H1 (cell line): ENCODE data around the gene ARHGEF40. TPM values are rescaled to one million over a fixed set of nuclear protein-coding genes. Genes with fewer than 3 reads are reported as not detected.

Experiments used
- CTCF ChIA-PET: fragments of 300-600 bp; sonication (Branson Sonifier 250); formaldehyde crosslinking; loops from one replicate; lab custom pipeline; 2021; ENCODE audit not compliant: partially characterized antibody; lab: Charles Lee
- POLR2A ChIA-PET: fragments of 300-600 bp; sonication (Branson Sonifier 250); formaldehyde crosslinking; loops from one replicate; lab custom pipeline; 2021; ENCODE audit warnings: inconsistent platforms; ENCODE audit not compliant: partially characterized antibody; lab: Charles Lee
- DNase-seq, 2 experiments: peaks; one replicate each; pipeline versions ENCODE4 v3.0.0 to v3.0.0-alpha.2; 2010 to 2022; ENCODE audit warnings: low spot score in 2 of 2, low read depth in 1 of 2, mixed read lengths in 1 of 2
- FAIRE-seq: peaks from 2 replicates; lab custom pipeline; 2011; peaks lifted over from hg19 to GRCh38; lab: Jason Lieb, UNC
- H2AFZ ChIP-seq: 2 replicates; pipeline ENCODE4 v1.8.1; 2012; ENCODE audit warnings: low read length, inconsistent platforms
- H2AK5ac ChIP-seq: 2 replicates; pipeline ENCODE4 v1.6.1; 2013; ENCODE audit warnings: low read depth, low read length
- H2BK120ac ChIP-seq: replicated peaks from 2 replicates; pipeline ENCODE3; 2013; ENCODE audit warnings: low read depth, low read length, inconsistent platforms
- H2BK12ac ChIP-seq: 2 replicates; pipeline ENCODE4 v1.6.1; 2013; ENCODE audit warnings: low read depth, low read length
- H2BK15ac ChIP-seq: 2 replicates; pipeline ENCODE4 v1.6.1; 2013; ENCODE audit warnings: low read length
- H2BK20ac ChIP-seq: 2 replicates; pipeline ENCODE4 v1.6.1; 2013; ENCODE audit warnings: low read length
- H2BK5ac ChIP-seq: 2 replicates; pipeline ENCODE4 v1.6.1; 2013; ENCODE audit warnings: low read depth, low read length
- H3K14ac ChIP-seq: 2 replicates; pipeline ENCODE4 v1.6.1; 2013; ENCODE audit warnings: inconsistent platforms; ENCODE audit not compliant: insufficient read length
- H3K18ac ChIP-seq: 2 replicates; pipeline ENCODE4 v1.6.1; 2013; ENCODE audit warnings: low read length; ENCODE audit errors: extremely low read depth
- H3K23ac ChIP-seq: 2 replicates; pipeline ENCODE4 v1.6.1; 2013; ENCODE audit warnings: inconsistent platforms; ENCODE audit not compliant: insufficient read length
- H3K23me2 ChIP-seq: 2 replicates; pipeline ENCODE4 v1.6.1; 2013; ENCODE audit warnings: low read depth, low read length
- H3K27ac ChIP-seq: 2 replicates; pipeline ENCODE4 v1.6.1; 2011; ENCODE audit warnings: low read depth, low read length, inconsistent platforms
- H3K27me3 ChIP-seq, 4 experiments: replicated peaks in 1 of 4; 1 replicate in 1 of 4; 2 replicates in 3 of 4; pipeline versions ENCODE4 v1.6.1 to v1.8.1; 2011 to 2013; ENCODE audit warnings: low read length in 3 of 4, mild to moderate bottlenecking in 3 of 4, inconsistent platforms in 2 of 4, mixed read lengths in 2 of 4, moderate library complexity in 1 of 4; ENCODE audit not compliant: control insufficient read depth in 3 of 4, insufficient read depth in 3 of 4; ENCODE audit errors: extremely low read depth in 1 of 4
- H3K36me3 ChIP-seq, 4 experiments: 2 replicates each; pipeline versions ENCODE4 v1.6.1 to v1.8.1; 2011 to 2013; ENCODE audit warnings: mild to moderate bottlenecking in 4 of 4, low read length in 3 of 4, moderate library complexity in 2 of 4, control low read depth in 1 of 4, inconsistent platforms in 1 of 4; ENCODE audit not compliant: insufficient read depth in 4 of 4, control insufficient read depth in 2 of 4
- H3K4ac ChIP-seq: replicated peaks from 2 replicates; pipeline ENCODE3; 2013; ENCODE audit warnings: low read length, low read depth, mixed read lengths, inconsistent platforms; ENCODE audit not compliant: insufficient read length
- H3K4me1 ChIP-seq, 4 experiments: replicated peaks in 1 of 4; 1 replicate in 1 of 4; 2 replicates in 3 of 4; pipeline versions ENCODE4 v1.6.1 to v1.8.1; 2011 to 2013; ENCODE audit warnings: low read length in 3 of 4, inconsistent platforms in 2 of 4, mixed read lengths in 1 of 4; ENCODE audit not compliant: insufficient read depth in 4 of 4, control insufficient read depth in 3 of 4
- H3K4me2 ChIP-seq, 2 experiments: 2 replicates each; pipeline versions ENCODE4 v1.6.1 to v1.8.1; 2011 to 2013; ENCODE audit warnings: low read depth in 2 of 2, low read length in 2 of 2, control low read depth in 1 of 2, inconsistent platforms in 1 of 2, mild to moderate bottlenecking in 1 of 2; ENCODE audit not compliant: insufficient read depth in 1 of 2
- H3K4me3 ChIP-seq, 4 experiments: fragments of 200-600, 300-600 bp in 1 of 4; sonication (generic), shearing (Covaris generic), sonication (Bioruptor Twin) in 1 of 4; 2 replicates each; pipeline versions ENCODE4 v1.5.1 to v1.8.1; 2011 to 2016; ENCODE audit warnings: low read length in 4 of 4, low read depth in 3 of 4, control low read depth in 2 of 4, inconsistent platforms in 2 of 4, mild to moderate bottlenecking in 2 of 4, mixed read lengths in 1 of 4, moderate library complexity in 1 of 4; ENCODE audit not compliant: insufficient read depth in 2 of 4; ENCODE audit errors: extremely low read depth in 1 of 4
- H3K56ac ChIP-seq: replicated peaks from 2 replicates; pipeline ENCODE3; 2013; ENCODE audit warnings: low read depth, mild to moderate bottlenecking, mixed read lengths, low read length, inconsistent platforms; ENCODE audit not compliant: insufficient read length
- H3K79me1 ChIP-seq: 2 replicates; pipeline ENCODE4 v1.6.1; 2013; ENCODE audit warnings: low read depth, low read length, control low read depth
- H3K79me2 ChIP-seq, 2 experiments: 2 replicates each; pipeline versions ENCODE4 v1.6.1 to v1.8.1; 2012 to 2013; ENCODE audit warnings: low read length in 2 of 2, mild to moderate bottlenecking in 2 of 2, inconsistent platforms in 1 of 2; ENCODE audit not compliant: insufficient read depth in 2 of 2, control insufficient read depth in 1 of 2
- H3K9ac ChIP-seq, 4 experiments: replicated peaks in 1 of 4; 1 replicate in 1 of 4; 2 replicates in 3 of 4; pipeline versions ENCODE4 v1.6.1 to v1.8.1; 2011 to 2013; ENCODE audit warnings: low read depth in 3 of 4, low read length in 3 of 4, control low read depth in 2 of 4, mild to moderate bottlenecking in 2 of 4, moderate library complexity in 2 of 4, inconsistent platforms in 1 of 4; ENCODE audit errors: extremely low read depth in 1 of 4
- H3K9me3 ChIP-seq, 2 experiments: 2 replicates each; pipeline versions ENCODE4 v1.6.1 to v1.8.1; 2012 to 2013; ENCODE audit warnings: mild to moderate bottlenecking in 2 of 2, moderate library complexity in 2 of 2, control low read depth in 1 of 2, inconsistent platforms in 1 of 2, low read depth in 1 of 2, low read length in 1 of 2, mixed read lengths in 1 of 2; ENCODE audit not compliant: insufficient read depth in 2 of 2
- H4K20me1 ChIP-seq, 2 experiments: replicated peaks in 1 of 2; 2 replicates each; pipeline versions ENCODE3 to v1.8.1; 2011 to 2013; ENCODE audit warnings: inconsistent platforms in 2 of 2, low read length in 2 of 2, mild to moderate bottlenecking in 1 of 2; ENCODE audit not compliant: insufficient read depth in 2 of 2, control insufficient read depth in 1 of 2
- H4K5ac ChIP-seq: 2 replicates; pipeline ENCODE4 v1.6.1; 2013; ENCODE audit warnings: low read length, low read depth, mixed read lengths, inconsistent platforms; ENCODE audit not compliant: insufficient read length
- H4K8ac ChIP-seq: 2 replicates; pipeline ENCODE4 v1.8.0; 2013; ENCODE audit warnings: mild to moderate bottlenecking, moderate library complexity, low read length, inconsistent platforms; ENCODE audit not compliant: insufficient read depth; ENCODE audit errors: extremely low read depth
- H4K91ac ChIP-seq: replicated peaks from 2 replicates; pipeline ENCODE3; 2013; ENCODE audit warnings: low read length, mixed read lengths, inconsistent platforms; ENCODE audit not compliant: insufficient read length
- KDM1A ChIP-seq: fragments of 200-600, 300-600 bp; sonication (generic); IDR thresholded peaks from 2 replicates; pipeline ENCODE4 v1.7.1; 2016; ENCODE audit warnings: mild to moderate bottlenecking, low read length, borderline replicate concordance
- SUZ12 ChIP-seq: fragments of 200-600 bp; sonication (generic); IDR thresholded peaks from 2 replicates; pipeline ENCODE4 v1.6.1; 2012; ENCODE audit warnings: mild to moderate bottlenecking, inconsistent platforms, low read length, moderate library complexity, mixed read lengths
- WGBS, 2 experiments: shearing (Covaris generic) in 1 of 2; methylation state at CpG; one replicate each; pipeline versions ENCODE4 v1.1.6 to v1.1.7; 2013 to 2015; ENCODE audit warnings: low lambda C conversion rate in 2 of 2, mixed read lengths in 2 of 2, inconsistent platforms in 1 of 2, low coverage in 1 of 2, missing lambda C conversion rate in 1 of 2; ENCODE audit not compliant: insufficient replicate concordance in 2 of 2, insufficient coverage in 1 of 2, insufficient read length in 1 of 2; ENCODE audit errors: extremely low coverage in 1 of 2, missing lambda C conversion rate in 1 of 2; 5-methylcytosine and 5-hydroxymethylcytosine counted together
- polyA plus RNA-seq, 7 experiments: library from polyadenylated mRNA; depleted of rRNA in 3 of 7; stranded (reverse) in 5 of 7; unstranded in 2 of 7; fragments of >200 nt in 5 of 7; fragments of 200-250 nt in 2 of 7; gene quantifications; 1 replicate in 5 of 7; 2 replicates in 1 of 7; 4 replicates in 1 of 7; pipeline versions ENCODE4 v1.2.1 to v1.2.3, GENCODE V29; 2011 to 2013; ENCODE audit warnings: missing spikeins in 2 of 7, mixed read lengths in 2 of 7
- total RNA-seq: library from RNA; stranded (reverse); fragmentation: NEBNext Ultra II Directional; extraction: Animal tissue kit (Norgen Biotek cat#: 25700); gene quantifications from 2 replicates; pipeline ENCODE4 v1.2.1, GENCODE V29; 2021

The ARHGEF40 gene
- total and polyA plus RNA-seq, 2 of the 8 experiments (the other 6 are each of a cell fraction or from before 2014, with no cell fraction given), result 53.1 to 101 TPM

GRCh38 chr14:21084396-21084795 lies 14.3 kb downstream of the ARHGEF40 start:
- H4K20me1 ChIP-seq, result peaks cover 6 to 10% of the 10 kb centered on the region in 2 experiments
- WGBS, 2 experiments, result 77% methylated on average over 2 of the region's 2 CpGs; no CpG with 5 or more reads in 1 of the 2 experiments
- H3K4me1 ChIP-seq, result peaks cover 0 to 5% (median 0%) of the 10 kb centered on the region in 4 experiments; a peak in 2 of 7 replicates
- H3K4me3 ChIP-seq, result no peak overlapping the region
- H3K23me2 ChIP-seq, result no peaks in the 10 kb centered on the region
- no peaks in the 10 kb centered on the region for H3K9me3 ChIP-seq
- CTCF ChIA-PET, result interaction anchor here (0.7 to 10.2 kb wide), 9 partner anchors 9 to 416 kb away, joined by 3 to 148 read pairs (median 5); partner anchors contain the start of gene TMEM253
- H4K91ac ChIP-seq, result no peak overlapping the region
- H3K23ac ChIP-seq, result no peak overlapping the region
- H3K36me3 ChIP-seq, result peaks cover 19 to 78% (median 60%) of the 10 kb centered on the region in 4 experiments
- TF ChIP-seq SUZ12 (no peak), KDM1A (no peak)
- no peak overlapping the region for H2AK5ac ChIP-seq
- FAIRE-seq (no peak), DNase-seq (no peak)
- no peak overlapping the region for H3K27ac ChIP-seq
- H2BK5ac ChIP-seq, result no peak overlapping the region
- H3K9ac ChIP-seq, result no peak overlapping the region
- H4K5ac ChIP-seq, result no peak overlapping the region
- H4K8ac ChIP-seq, result no peak overlapping the region
- no peaks in the 10 kb centered on the region for H3K27me3 ChIP-seq
- POLR2A ChIA-PET, result interaction anchor here (1.0 to 12.4 kb wide), 9 partner anchors 8 to 58 kb away, joined by 3 to 245 read pairs (median 5); partner anchors contain the start of genes ARHGEF40, RNASE8 and ZNF219
- H3K56ac ChIP-seq, result no peak overlapping the region
- no peak overlapping the region for H3K4me2 ChIP-seq
- H3K4ac ChIP-seq, result no peak overlapping the region
- no peak overlapping the region for H3K14ac ChIP-seq
- no peak overlapping the region for H2BK15ac ChIP-seq
- no peak overlapping the region for H2BK120ac ChIP-seq
- no peak overlapping the region for H2BK12ac ChIP-seq
- no peaks in the 10 kb centered on the region for H3K79me2 ChIP-seq
- no peaks in the 10 kb centered on the region for H3K79me1 ChIP-seq
- no peak overlapping the region for H2BK20ac ChIP-seq
- H2AFZ ChIP-seq, result no peak overlapping the region
- no peak overlapping the region for H3K18ac ChIP-seq
